Fibroblast of lung (primary cell): ENCODE data around the gene BEND3. TPM values are rescaled to one million over a fixed set of nuclear protein-coding genes. Genes with fewer than 3 reads are reported as not detected.

ENCODE experiments used
- DNase-seq, 2 donors: peaks; one replicate each; pipeline versions ENCODE4 v3.0.0 to v3.0.0-alpha.2; 2010; ENCODE audit warnings: low read depth in 2 of 2
- H2AFZ ChIP-seq: 2 replicates; pipeline ENCODE4 v1.5.1; 2012; ENCODE audit warnings: low read length, control low read depth, inconsistent platforms
- H3K27ac ChIP-seq: 2 replicates; pipeline ENCODE4 v1.5.1; 2011; ENCODE audit warnings: low read length, control low read depth; ENCODE audit not compliant: insufficient read depth
- H3K27me3 ChIP-seq: 2 replicates; pipeline ENCODE4 v1.5.1; 2011; ENCODE audit warnings: mild to moderate bottlenecking, low read length; ENCODE audit not compliant: control insufficient read depth, insufficient read depth
- H3K36me3 ChIP-seq: 2 replicates; pipeline ENCODE4 v1.5.1; 2011; ENCODE audit warnings: low read length; ENCODE audit not compliant: control insufficient read depth, insufficient read depth
- H3K4me1 ChIP-seq: 2 replicates; pipeline ENCODE4 v1.5.1; 2011; ENCODE audit warnings: low read length; ENCODE audit not compliant: control insufficient read depth, insufficient read depth; ENCODE audit errors: extremely low read depth
- H3K4me2 ChIP-seq: 2 replicates; pipeline ENCODE4 v1.5.1; 2011; ENCODE audit warnings: low read length, control low read depth; ENCODE audit not compliant: insufficient read depth; ENCODE audit errors: extremely low read depth
- H3K4me3 ChIP-seq, 4 experiments: fragments of 200-600 bp in 1 of 4; sonication (generic) in 1 of 4; replicated peaks in 1 of 4; 2 replicates each; pipeline ENCODE4 v1.5.1; 2011 to 2016; ENCODE audit warnings: low read length in 4 of 4, low read depth in 3 of 4, mild to moderate bottlenecking in 3 of 4, control low read depth in 2 of 4, inconsistent platforms in 1 of 4, mixed read lengths in 1 of 4; ENCODE audit not compliant: insufficient read depth in 1 of 4; ENCODE audit errors: control extremely low read depth in 1 of 4
- H3K79me2 ChIP-seq: 2 replicates; pipeline ENCODE4 v1.5.1; 2012; ENCODE audit warnings: mild to moderate bottlenecking, low read length, inconsistent platforms; ENCODE audit not compliant: control insufficient read depth, insufficient read depth
- H3K9ac ChIP-seq: 2 replicates; pipeline ENCODE4 v1.5.1; 2011; ENCODE audit warnings: mild to moderate bottlenecking, low read length, control low read depth; ENCODE audit not compliant: insufficient read depth
- H3K9me3 ChIP-seq: 2 replicates; pipeline ENCODE4 v1.5.1; 2012; ENCODE audit warnings: low read depth, low read length; ENCODE audit not compliant: control insufficient read depth, insufficient read depth
- H4K20me1 ChIP-seq: 2 replicates; pipeline ENCODE4 v1.5.1; 2011; ENCODE audit warnings: low read length; ENCODE audit not compliant: control insufficient read depth, insufficient read depth; ENCODE audit errors: extremely low read depth
- EZH2 ChIP-seq: IDR thresholded peaks from 2 replicates; pipeline ENCODE4 v1.5.1; 2012; ENCODE audit warnings: low read length, control low read depth, mild to moderate bottlenecking; ENCODE audit errors: missing control alignments
- polyA plus RNA-seq, 2 donors: library from polyadenylated mRNA; depleted of rRNA in 1 of 2; stranded (reverse) in 1 of 2; unstranded in 1 of 2; fragments of >200 nt; gene quantifications; 2 replicates each; pipeline ENCODE4 v1.2.1, GENCODE V29; 2011 to 2012; ENCODE audit warnings: missing spikeins in 1 of 2
- total RNA-seq: library from RNA; depleted of rRNA; stranded (reverse); fragments of >200 nt; gene quantifications from 2 replicates; pipeline ENCODE4 v1.2.1, GENCODE V29; 2014
- TF ChIP-seq, protein P1 (sequence below), 2 donors: IDR thresholded peaks in 1 of 2; conservative IDR thresholded peaks in 1 of 2; 1 replicate in 1 of 2; 2 replicates in 1 of 2; pipeline ENCODE4 v1.5.1; 2011 to 2012; ENCODE audit warnings: low read length in 2 of 2, control low read depth in 1 of 2, inconsistent platforms in 1 of 2, low read depth in 1 of 2, mild to moderate bottlenecking in 1 of 2

BEND3 gene
- total and polyA plus RNA-seq, 2 donors (not counting 1 experiment from before 2014, with no cell fraction given) = 0.83 to 1.7 TPM

- Histone ChIP-seq H2AFZ (no peak overlapping the region), H3K27me3 (no peaks in the 10 kb centered on the region), H3K79me2 (no peaks in the 10 kb centered on the region), H3K36me3 (no peaks in the 10 kb centered on the region), H3K9me3 (no peaks in the 10 kb centered on the region), H4K20me1 (no peaks in the 10 kb centered on the region), H3K4me1 (no peaks in the 10 kb centered on the region), H3K9ac (no peak overlapping the region), H3K27ac (no peak overlapping the region), H3K4me3 (no peak overlapping the region), H3K4me2 (no peak overlapping the region)
- TF ChIP-seq EZH2 = no peak
- TF ChIP-seq, protein P1, sequence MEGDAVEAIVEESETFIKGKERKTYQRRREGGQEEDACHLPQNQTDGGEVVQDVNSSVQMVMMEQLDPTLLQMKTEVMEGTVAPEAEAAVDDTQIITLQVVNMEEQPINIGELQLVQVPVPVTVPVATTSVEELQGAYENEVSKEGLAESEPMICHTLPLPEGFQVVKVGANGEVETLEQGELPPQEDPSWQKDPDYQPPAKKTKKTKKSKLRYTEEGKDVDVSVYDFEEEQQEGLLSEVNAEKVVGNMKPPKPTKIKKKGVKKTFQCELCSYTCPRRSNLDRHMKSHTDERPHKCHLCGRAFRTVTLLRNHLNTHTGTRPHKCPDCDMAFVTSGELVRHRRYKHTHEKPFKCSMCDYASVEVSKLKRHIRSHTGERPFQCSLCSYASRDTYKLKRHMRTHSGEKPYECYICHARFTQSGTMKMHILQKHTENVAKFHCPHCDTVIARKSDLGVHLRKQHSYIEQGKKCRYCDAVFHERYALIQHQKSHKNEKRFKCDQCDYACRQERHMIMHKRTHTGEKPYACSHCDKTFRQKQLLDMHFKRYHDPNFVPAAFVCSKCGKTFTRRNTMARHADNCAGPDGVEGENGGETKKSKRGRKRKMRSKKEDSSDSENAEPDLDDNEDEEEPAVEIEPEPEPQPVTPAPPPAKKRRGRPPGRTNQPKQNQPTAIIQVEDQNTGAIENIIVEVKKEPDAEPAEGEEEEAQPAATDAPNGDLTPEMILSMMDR (conservative IDR thresholded peaks at IDR 0.05 in 1 of 2, IDR thresholded peaks at IDR 0.05 in 1 of 2; ENCODE audit: low read depth in 1 of 2, low read length in 2 of 2) = no peak
- peak in 1 of 2 donors; percentile 54 for DNase-seq
Observed at GRCh38 chr6:107129370-107129925, 14.1 kb upstream of the BEND3 start.

- DNase-seq = peak in 1 of 2 donors; percentile 6
- Histone ChIP-seq H3K9ac (no peak overlapping the region), H3K4me2 (no peak overlapping the region), H2AFZ (no peak overlapping the region), H3K9me3 (no peaks in the 10 kb centered on the region), H3K27me3 (no peaks in the 10 kb centered on the region), H3K79me2 (no peaks in the 10 kb centered on the region), H3K4me3 (no peak overlapping the region), H4K20me1 (no peaks in the 10 kb centered on the region), H3K4me1 (no peaks in the 10 kb centered on the region), H3K36me3 (no peaks in the 10 kb centered on the region), H3K27ac (no peak overlapping the region)
- no peak for TF ChIP-seq EZH2
- TF ChIP-seq, protein P1 (conservative IDR thresholded peaks at IDR 0.05 in 1 of 2, IDR thresholded peaks at IDR 0.05 in 1 of 2; ENCODE audit: low read depth in 1 of 2, low read length in 2 of 2) = no peak
Observed at GRCh38 chr6:107128577-107128976, 13.3 kb upstream of the BEND3 start.

- peak in 1 of 2 donors; percentile 56 for DNase-seq
- TF ChIP-seq, protein P1 (conservative IDR thresholded peaks at IDR 0.05 in 1 of 2, IDR thresholded peaks at IDR 0.05 in 1 of 2; ENCODE audit: low read depth in 1 of 2, low read length in 2 of 2) = no peak
- H3K27ac ChIP-seq = no peak overlapping the region
Observed at GRCh38 chr6:107128175-107128574, 12.9 kb upstream of the BEND3 start.

More at GRCh38 chr6:107128175-107128574, 12.9 kb upstream of the BEND3 start:
- Histone ChIP-seq H3K9ac (no peak overlapping the region), H3K27me3 (no peaks in the 10 kb centered on the region), H3K4me1 (no peaks in the 10 kb centered on the region), H3K36me3 (no peaks in the 10 kb centered on the region), H3K9me3 (no peaks in the 10 kb centered on the region), H3K4me2 (no peak overlapping the region), H4K20me1 (no peaks in the 10 kb centered on the region), H3K79me2 (no peaks in the 10 kb centered on the region), H2AFZ (no peak overlapping the region), H3K4me3 (no peak overlapping the region)
